A549 (cell line): Measurements from ENCODE around the gene DYNC1H1.

ENCODE experiments used
- CEBPB ChIP-seq, 2 experiments: fragments of >200 bp in 1 of 2; sonication (Bioruptor Twin) in 1 of 2; formaldehyde crosslinking in 1 of 2; IDR thresholded peaks; 2 replicates each; pipeline ENCODE4 v1.6.1; 2012 to 2016
- CHD2 ChIP-seq: fragments of 150-350 bp; IDR thresholded peaks from 2 replicates; pipeline ENCODE4 v1.6.1; 2014; ENCODE audit warnings: low read length; ENCODE audit not compliant: partially characterized antibody
- EP300 ChIP-seq, 2 experiments: fragments of >200 bp; sonication (Bioruptor Twin); formaldehyde crosslinking; IDR thresholded peaks; 2 replicates in 1 of 2; 3 replicates in 1 of 2; pipeline ENCODE4 v1.6.1; 2016 to 2017
- POLR2A ChIP-seq: IDR thresholded peaks from 2 replicates; pipeline ENCODE4 v1.6.1; 2012; ENCODE audit warnings: mild to moderate bottlenecking, low read length
- RAD21 ChIP-seq, 2 experiments: fragments of >200 bp in 1 of 2; sonication (Bioruptor Twin) in 1 of 2; formaldehyde crosslinking in 1 of 2; IDR thresholded peaks in 1 of 2; conservative IDR thresholded peaks in 1 of 2; 2 replicates in 1 of 2; 3 replicates in 1 of 2; pipeline ENCODE4 v1.6.1; 2012 to 2018; ENCODE audit warnings: inconsistent platforms in 1 of 2
- REST ChIP-seq: fragments of 200-600 bp; sonication (generic); IDR thresholded peaks from 2 replicates; pipeline ENCODE4 v1.6.1; 2016; ENCODE audit warnings: antibody characterized with exemption, mild to moderate bottlenecking, moderate library complexity
- TF ChIP-seq, protein P1 (sequence below): fragments of >200 bp; sonication (Bioruptor Twin); formaldehyde crosslinking; IDR thresholded peaks from 3 replicates; pipeline ENCODE4 v1.5.1; 2016

GRCh38 chr14:101997429-101998336 lies 33.3 kb downstream of the DYNC1H1 start:
- TF ChIP-seq, protein P1, sequence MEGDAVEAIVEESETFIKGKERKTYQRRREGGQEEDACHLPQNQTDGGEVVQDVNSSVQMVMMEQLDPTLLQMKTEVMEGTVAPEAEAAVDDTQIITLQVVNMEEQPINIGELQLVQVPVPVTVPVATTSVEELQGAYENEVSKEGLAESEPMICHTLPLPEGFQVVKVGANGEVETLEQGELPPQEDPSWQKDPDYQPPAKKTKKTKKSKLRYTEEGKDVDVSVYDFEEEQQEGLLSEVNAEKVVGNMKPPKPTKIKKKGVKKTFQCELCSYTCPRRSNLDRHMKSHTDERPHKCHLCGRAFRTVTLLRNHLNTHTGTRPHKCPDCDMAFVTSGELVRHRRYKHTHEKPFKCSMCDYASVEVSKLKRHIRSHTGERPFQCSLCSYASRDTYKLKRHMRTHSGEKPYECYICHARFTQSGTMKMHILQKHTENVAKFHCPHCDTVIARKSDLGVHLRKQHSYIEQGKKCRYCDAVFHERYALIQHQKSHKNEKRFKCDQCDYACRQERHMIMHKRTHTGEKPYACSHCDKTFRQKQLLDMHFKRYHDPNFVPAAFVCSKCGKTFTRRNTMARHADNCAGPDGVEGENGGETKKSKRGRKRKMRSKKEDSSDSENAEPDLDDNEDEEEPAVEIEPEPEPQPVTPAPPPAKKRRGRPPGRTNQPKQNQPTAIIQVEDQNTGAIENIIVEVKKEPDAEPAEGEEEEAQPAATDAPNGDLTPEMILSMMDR: no peak
- TF ChIP-seq CEBPB (IDR thresholded peaks at IDR 0.05) (no peak), CHD2 (no peak), RAD21 (conservative IDR thresholded peaks at IDR 0.05 in 1 of 2, IDR thresholded peaks at IDR 0.05 in 1 of 2) (no peak), POLR2A (no peak), EP300 (IDR thresholded peaks at IDR 0.05) (no peak), REST (no peak)
